Measurements from ENCODE around the gene LRRC8A.
A peak's percentile ranks its signal among the peaks of the same experiment; 100 is the strongest.

LRRC8A gene

DNA sequence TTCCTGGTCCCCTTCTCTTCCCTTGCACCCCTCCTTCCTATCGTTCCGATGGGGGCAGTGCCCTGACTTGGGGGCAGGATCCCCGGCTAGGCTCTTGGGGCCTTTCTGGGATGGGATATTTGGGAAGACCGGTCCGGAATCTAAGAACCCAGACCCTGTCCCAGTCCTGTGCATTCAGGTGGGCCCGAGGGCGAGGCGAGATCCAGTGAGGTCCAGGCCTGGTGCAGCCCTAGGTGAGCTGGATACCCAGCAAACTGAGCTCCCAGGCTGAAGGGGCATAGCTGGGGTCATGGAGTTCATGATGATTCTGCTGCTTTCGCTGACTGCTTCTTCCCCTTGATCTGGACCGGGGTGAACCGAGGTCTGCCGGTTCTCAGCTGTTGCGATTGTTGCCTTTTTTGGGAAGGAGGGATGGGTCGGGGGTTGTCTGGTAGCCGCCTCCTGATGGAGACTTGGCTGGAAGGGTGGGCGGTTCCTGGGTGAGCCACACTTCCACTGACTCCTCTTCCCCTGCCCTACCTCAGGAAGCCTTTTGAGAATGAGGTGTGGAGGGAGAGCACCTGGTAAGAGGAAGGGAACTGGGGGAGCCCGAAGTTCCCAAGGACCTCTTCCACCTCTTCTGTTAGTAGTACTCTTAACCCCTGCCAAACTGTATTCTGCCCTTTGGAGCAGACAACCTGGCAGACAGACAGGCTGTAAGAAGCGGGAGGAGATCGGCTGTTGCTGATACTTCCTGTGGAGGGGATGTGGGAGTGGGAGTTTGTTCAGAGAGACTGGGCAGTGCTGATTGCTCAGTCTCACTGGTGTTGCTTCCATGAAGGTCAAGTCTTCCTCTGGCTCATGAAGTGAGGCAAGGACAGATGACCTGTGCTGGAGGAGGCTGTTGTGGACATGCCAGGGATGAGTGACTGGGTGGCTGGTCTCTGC is 1.0 kb downstream of the LRRC8A start:
- TF ChIP-seq, protein P1, sequence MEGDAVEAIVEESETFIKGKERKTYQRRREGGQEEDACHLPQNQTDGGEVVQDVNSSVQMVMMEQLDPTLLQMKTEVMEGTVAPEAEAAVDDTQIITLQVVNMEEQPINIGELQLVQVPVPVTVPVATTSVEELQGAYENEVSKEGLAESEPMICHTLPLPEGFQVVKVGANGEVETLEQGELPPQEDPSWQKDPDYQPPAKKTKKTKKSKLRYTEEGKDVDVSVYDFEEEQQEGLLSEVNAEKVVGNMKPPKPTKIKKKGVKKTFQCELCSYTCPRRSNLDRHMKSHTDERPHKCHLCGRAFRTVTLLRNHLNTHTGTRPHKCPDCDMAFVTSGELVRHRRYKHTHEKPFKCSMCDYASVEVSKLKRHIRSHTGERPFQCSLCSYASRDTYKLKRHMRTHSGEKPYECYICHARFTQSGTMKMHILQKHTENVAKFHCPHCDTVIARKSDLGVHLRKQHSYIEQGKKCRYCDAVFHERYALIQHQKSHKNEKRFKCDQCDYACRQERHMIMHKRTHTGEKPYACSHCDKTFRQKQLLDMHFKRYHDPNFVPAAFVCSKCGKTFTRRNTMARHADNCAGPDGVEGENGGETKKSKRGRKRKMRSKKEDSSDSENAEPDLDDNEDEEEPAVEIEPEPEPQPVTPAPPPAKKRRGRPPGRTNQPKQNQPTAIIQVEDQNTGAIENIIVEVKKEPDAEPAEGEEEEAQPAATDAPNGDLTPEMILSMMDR (conservative IDR thresholded peaks at IDR 0.05; ENCODE audit: low read depth, low read length) = no peak
- DNase-seq (ENCODE audit: low read depth) = no peak

DNA sequence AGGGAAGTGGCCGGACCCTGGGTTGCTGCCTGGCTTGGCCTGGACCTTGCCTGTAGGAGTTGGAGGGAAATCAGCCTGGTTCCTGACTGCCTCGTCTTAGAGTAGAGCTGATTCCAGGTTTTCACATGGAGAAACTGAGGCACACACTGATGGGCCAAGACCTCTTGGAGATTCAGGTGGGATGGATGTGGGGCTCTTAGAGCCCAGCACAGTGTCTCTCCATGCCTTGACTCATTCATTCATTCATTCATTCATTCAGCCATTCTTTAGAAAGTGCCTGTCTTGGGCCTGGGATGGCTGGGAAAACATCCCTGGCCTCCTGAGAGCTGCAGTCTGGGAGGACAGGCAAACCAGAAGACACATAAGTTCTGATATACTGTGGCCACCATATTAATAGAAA is 2.2 kb downstream of the LRRC8A start:
- TF ChIP-seq, protein P1 (conservative IDR thresholded peaks at IDR 0.05; ENCODE audit: low read depth, low read length) = no peak
- H3K4me3 ChIP-seq (ENCODE audit: low read length) = no peak overlapping the region
- no peak for DNase-seq (ENCODE audit: low read depth)

More for the DNA sequence above, 1.0 kb downstream of the LRRC8A start:
- peak overlapping the region; percentile 78 for H3K4me3 ChIP-seq (ENCODE audit: low read length)

DNA sequence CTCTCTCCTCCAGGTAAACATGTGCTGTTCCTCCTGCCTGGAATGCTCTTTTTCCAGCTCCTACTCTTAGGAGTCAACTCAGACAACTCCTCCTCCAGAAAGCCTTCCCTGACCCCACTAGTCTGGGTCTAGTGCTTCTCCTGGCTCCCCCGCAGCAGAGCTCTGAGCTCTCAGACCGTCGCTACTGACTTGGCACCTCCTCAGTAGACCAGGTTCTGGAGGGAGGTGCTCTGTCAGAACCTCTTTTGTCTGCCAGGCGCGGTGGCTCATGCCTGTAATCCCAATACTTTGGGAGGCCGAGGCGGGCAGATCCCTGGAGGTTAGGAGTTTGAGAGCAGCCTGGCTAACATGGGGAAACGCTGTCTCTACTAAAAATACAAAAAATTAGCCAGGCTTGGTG is 3.4 kb downstream of the LRRC8A start:
- TF ChIP-seq, protein P1 (conservative IDR thresholded peaks at IDR 0.05; ENCODE audit: low read depth, low read length) = no peak
- no peak overlapping the region for H3K4me3 ChIP-seq (ENCODE audit: low read length)
- no peak for DNase-seq (ENCODE audit: low read depth)

DNA sequence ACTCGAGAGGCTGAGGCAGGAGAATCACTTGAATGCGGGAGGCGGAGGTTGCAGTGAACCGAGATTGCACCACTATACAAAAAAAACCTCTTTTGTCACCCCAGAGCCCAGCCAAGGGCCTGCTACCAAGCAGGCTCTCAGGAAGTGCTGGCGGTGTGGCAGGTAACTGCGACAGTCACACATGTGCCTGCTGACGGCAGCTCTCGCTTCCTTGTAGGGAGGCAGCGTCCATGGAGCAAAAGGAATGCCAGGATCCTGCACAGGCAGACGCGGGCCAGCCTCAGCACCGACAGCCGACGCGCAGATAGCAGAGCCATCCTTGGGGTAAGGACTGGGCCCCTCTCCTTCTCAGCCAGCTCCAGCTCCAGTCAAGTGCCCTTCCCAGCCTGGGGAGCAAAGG is 3.9 kb downstream of the LRRC8A start:
- H3K4me3 ChIP-seq (ENCODE audit: low read length) = no peak overlapping the region
- TF ChIP-seq, protein P1 (conservative IDR thresholded peaks at IDR 0.05; ENCODE audit: low read depth, low read length) = no peak
- DNase-seq (ENCODE audit: low read depth) = no peak

DNA sequence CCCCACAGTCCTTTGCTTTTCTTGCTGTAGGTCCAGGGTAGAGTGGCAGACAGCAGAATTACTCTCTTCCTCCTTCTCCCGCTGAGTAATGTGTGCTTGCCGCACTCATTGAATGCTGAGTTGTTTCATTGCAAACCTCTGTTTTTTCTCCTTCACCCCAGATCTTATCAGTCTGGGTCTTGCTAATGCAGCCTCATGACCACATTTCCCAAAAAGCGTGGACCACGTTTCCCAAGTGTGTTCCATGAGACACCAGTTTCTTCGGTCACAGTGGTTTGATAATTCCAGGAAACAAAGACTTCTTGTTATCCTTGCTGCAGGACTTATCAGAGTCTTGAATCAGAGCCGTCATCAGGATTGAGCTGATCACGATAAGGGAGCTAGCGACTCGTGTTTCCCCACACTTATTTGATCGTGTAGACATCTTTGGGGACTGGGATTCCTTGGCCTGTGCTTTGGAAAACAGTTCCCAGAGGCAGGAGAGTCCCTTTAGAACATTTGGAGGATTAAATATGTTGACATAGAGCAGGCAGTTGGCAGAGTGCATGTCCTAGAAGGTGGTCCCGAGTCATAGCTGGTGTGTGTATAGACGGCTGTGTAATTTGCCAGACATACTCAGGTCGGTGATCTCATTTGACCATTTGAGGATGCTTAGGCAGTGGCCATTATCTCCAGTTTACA is 4.4 kb downstream of the LRRC8A start:
- DNase-seq (ENCODE audit: low read depth) = no peak

DNA sequence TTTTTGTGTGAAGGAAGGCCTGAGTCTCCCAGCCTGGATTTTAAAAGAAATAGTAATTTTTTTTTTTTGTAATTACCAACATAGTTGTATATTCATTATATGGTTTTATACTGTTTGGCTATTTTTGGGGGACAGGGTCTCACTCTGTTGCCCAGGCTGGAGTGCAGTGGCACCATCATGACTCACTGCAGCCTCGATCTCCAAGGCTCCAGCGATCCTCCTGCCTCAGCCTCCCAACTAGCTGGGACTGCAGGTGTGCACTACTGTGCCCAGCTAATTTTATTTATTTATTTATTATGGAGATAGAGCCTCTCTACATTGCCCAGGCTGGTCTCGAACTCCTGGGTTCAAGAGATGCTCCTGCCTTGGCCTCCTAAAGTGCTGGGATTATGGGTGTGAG is 5.1 kb downstream of the LRRC8A start:
- no peak for DNase-seq (ENCODE audit: low read depth)
- TF ChIP-seq, protein P1 (conservative IDR thresholded peaks at IDR 0.05; ENCODE audit: low read depth, low read length) = no peak
- H3K4me3 ChIP-seq (ENCODE audit: low read length) = no peak overlapping the region

More for the DNA sequence above, 4.4 kb downstream of the LRRC8A start:
- H3K4me3 ChIP-seq (ENCODE audit: low read length) = no peak overlapping the region
- TF ChIP-seq, protein P1 (conservative IDR thresholded peaks at IDR 0.05; ENCODE audit: low read depth, low read length) = no peak
